ENCODE measurements around the gene ADAMTSL5. TPM values are rescaled to one million over a fixed set of nuclear protein-coding genes. Genes with fewer than 3 reads are reported as not detected.

The ADAMTSL5 gene
- total and polyA plus RNA-seq, 10 donors, result 0.13 to 2.0 (median 0.50) TPM

DNA sequence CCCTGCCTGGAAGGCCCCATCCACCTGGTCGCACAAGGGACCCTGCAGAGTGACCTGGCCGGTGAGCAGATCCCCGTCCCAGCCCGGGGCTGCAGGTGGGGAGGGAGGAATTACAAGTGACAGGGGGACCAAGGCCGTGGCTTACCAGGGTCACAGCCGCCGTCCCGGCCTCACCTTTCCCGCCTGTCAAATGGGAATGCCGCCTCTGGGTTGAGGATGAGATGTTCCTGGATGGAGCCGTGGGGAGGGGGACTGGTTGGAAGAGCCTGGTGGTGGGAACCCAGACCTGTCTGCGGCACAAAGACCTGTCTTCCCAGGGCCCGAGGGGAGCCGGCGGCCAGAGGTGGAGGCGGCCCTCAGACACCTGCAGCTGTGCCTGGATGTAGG lies 16.6 kb upstream of the ADAMTSL5 start:
- intact Hi-C loops (cut with DNase I; ENCODE audit: low total_unique reads), result no loop called here
- Histone ChIP-seq H3K36me3 (no peaks in the 10 kb centered on the region), H3K27me3 (replicated peaks in 1 of 7) (peaks cover 0 to 96% (median 39%) of the 10 kb centered on the region in 7 donors), H3K4me1 (peaks cover 0 to 1% (median 0%) of the 10 kb centered on the region in 6 donors), H3K4me3 (no peak overlapping the region), H3K27ac (no peak overlapping the region), H3K9me3 (no peaks in the 10 kb centered on the region)
- 78 to 83% (median 83%) methylated on average over 1 to 16 of the region's 16 CpGs for WGBS, 5 donors
- DNase-seq, result no peak
- TF ChIP-seq POLR2A (IDR thresholded peaks at IDR 0.05) (no peak), POLR2AphosphoS5 (IDR thresholded peaks at IDR 0.05) (no peak)
- TF ChIP-seq, protein P1, sequence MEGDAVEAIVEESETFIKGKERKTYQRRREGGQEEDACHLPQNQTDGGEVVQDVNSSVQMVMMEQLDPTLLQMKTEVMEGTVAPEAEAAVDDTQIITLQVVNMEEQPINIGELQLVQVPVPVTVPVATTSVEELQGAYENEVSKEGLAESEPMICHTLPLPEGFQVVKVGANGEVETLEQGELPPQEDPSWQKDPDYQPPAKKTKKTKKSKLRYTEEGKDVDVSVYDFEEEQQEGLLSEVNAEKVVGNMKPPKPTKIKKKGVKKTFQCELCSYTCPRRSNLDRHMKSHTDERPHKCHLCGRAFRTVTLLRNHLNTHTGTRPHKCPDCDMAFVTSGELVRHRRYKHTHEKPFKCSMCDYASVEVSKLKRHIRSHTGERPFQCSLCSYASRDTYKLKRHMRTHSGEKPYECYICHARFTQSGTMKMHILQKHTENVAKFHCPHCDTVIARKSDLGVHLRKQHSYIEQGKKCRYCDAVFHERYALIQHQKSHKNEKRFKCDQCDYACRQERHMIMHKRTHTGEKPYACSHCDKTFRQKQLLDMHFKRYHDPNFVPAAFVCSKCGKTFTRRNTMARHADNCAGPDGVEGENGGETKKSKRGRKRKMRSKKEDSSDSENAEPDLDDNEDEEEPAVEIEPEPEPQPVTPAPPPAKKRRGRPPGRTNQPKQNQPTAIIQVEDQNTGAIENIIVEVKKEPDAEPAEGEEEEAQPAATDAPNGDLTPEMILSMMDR (IDR thresholded peaks at IDR 0.05 in 8 of 11, conservative IDR thresholded peaks at IDR 0.05 in 3 of 11), result no peak

DNA sequence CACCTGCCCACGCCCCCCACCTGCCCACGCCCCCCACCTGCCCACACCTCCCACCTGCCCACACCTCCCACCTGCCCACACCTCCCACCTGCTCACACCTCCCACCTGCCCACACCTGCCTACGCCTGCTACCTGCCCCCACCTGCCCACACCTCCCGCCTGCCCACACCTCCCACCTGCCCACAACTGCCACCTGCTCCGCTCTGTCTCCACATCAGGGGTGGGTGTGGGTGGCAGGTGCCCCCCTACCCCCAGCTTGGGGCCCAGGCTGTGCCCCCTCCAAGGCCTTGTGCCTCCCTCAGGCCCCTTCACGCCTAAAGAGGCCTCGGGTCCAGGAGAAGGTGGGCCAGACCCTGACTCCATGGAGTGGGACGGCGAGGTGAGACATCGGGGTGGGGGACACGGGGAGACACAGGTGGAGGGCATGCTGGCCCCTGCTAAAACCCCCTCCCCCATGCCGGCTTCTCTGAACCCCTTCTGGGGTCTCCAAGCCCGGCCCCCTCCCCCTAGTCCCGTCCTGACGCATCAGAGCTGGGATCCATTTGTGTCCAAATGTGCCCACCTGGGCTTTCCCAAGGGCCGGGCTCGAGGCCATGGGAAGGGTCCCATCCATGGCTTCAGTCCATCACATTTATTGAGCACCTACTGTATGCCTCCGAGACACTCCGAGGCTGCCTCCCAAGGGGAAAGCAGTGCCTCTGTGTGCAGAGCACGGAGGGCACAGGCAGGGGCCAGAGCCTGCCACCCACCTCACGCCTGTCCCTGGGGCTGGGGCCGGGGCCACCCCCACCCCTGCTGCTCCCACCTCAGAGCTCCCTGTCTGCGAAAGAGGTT lies 16.0 kb upstream of the ADAMTSL5 start:
- peaks cover 0 to 6% (median 3%) of the 10 kb centered on the region in 6 donors for H3K4me1 ChIP-seq
- no peaks in the 10 kb centered on the region for H3K36me3 ChIP-seq
- no peak for DNase-seq
- H3K9me3 ChIP-seq, result no peaks in the 10 kb centered on the region
- intact Hi-C loops (cut with DNase I; ENCODE audit: low total_unique reads), result no loop called here
- TF ChIP-seq POLR2A (IDR thresholded peaks at IDR 0.05) (no peak), POLR2AphosphoS5 (IDR thresholded peaks at IDR 0.05) (no peak)
- TF ChIP-seq, protein P1 (IDR thresholded peaks at IDR 0.05 in 8 of 11, conservative IDR thresholded peaks at IDR 0.05 in 3 of 11), result no peak
- H3K27me3 ChIP-seq (replicated peaks in 1 of 7), result peaks cover 0 to 99% (median 45%) of the 10 kb centered on the region in 7 donors
- H3K4me3 ChIP-seq, result no peak overlapping the region
- 80 to 87% (median 83%) methylated on average over 10 to 23 of the region's 23 CpGs for WGBS, 5 donors
- H3K27ac ChIP-seq, result no peak overlapping the region

DNA sequence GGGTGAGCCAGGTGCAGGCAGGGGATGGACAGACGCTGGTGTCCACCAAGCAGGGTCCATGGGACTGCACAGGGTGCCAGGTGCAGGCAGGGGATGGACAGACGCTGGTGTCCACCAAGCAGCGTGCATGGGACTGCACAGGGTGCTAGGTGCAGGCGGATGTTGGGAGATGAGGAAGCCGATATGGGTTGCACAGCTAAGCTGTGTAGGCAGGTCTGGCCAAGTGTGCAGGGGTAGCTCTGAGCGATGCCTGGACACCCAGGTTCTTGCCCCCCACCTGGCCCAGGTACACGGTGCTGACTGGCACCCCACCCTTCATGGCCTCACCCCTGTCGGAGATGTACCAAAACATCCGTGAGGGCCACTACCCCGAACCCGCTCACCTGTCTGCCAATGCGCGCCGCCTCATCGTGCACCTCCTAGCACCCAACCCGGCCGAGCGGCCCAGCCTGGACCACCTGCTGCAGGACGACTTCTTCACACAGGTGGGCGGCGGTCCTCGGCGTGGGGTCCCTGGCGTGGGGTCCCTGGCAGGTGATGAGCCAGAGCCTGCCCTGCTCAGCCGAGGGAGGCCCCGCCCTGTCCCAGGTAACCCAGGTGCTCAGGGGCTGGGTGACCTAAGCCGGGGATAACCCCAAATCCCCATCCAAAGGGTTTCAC lies 15.0 kb upstream of the ADAMTSL5 start:
- no peak for DNase-seq
- H3K9me3 ChIP-seq, result no peaks in the 10 kb centered on the region
- H3K4me1 ChIP-seq, result peaks cover 0 to 11% (median 3%) of the 10 kb centered on the region in 6 donors
- no peaks in the 10 kb centered on the region for H3K36me3 ChIP-seq
- no peak overlapping the region for H3K27ac ChIP-seq
- TF ChIP-seq POLR2AphosphoS5 (IDR thresholded peaks at IDR 0.05) (no peak), POLR2A (IDR thresholded peaks at IDR 0.05) (no peak)
- TF ChIP-seq, protein P1 (IDR thresholded peaks at IDR 0.05 in 8 of 11, conservative IDR thresholded peaks at IDR 0.05 in 3 of 11), result no peak
- intact Hi-C loops (cut with DNase I; ENCODE audit: low total_unique reads), result no loop called here
- no peak overlapping the region for H3K4me3 ChIP-seq
- WGBS, 5 donors, result 57 to 87% (median 85%) methylated on average over 8 to 27 of the region's 27 CpGs
- H3K27me3 ChIP-seq (replicated peaks in 1 of 7), result peaks cover 0 to 99% (median 56%) of the 10 kb centered on the region in 7 donors

All from spleen (tissue), 11 donors.